Measurements from ENCODE around the gene SH2B3. TPM values are rescaled to one million over a fixed set of nuclear protein-coding genes. Genes with fewer than 3 reads are reported as not detected.

SH2B3 gene
- total and polyA plus RNA-seq, 8 donors = 19.2 to 42.0 (median 22.5) TPM

- no peaks in the 10 kb centered on the region for H3K36me3 ChIP-seq
- no peaks in the 10 kb centered on the region for H3K27me3 ChIP-seq
- H3K27ac ChIP-seq = peak overlapping the region; percentile 89 to 95
- ATAC-seq (no peak), DNase-seq (no peak)
- peaks cover 38 to 89% of the 10 kb centered on the region in 2 donors for H3K4me1 ChIP-seq
- no peaks in the 10 kb centered on the region for H3K9me3 ChIP-seq
- TF ChIP-seq CTCF (IDR thresholded peaks at IDR 0.05) = no peak
- peak overlapping the region; percentile 91 to 96 for H3K4me3 ChIP-seq
- intact Hi-C loops (cut with DNase I) = no loop called here
Measured at GRCh38 chr12:111407377-111408115, 1.8 kb downstream of the SH2B3 start.

- no peaks in the 10 kb centered on the region for H3K36me3 ChIP-seq
- no peak for TF ChIP-seq CTCF (IDR thresholded peaks at IDR 0.05)
- ATAC-seq = no peak
- no peaks in the 10 kb centered on the region for H3K27me3 ChIP-seq
- H3K9me3 ChIP-seq = no peaks in the 10 kb centered on the region
- H3K4me1 ChIP-seq = peaks cover 38 to 89% of the 10 kb centered on the region in 2 donors
- H3K27ac ChIP-seq = peak overlapping the region in 1 of 2 donors; percentile 95
- H3K4me3 ChIP-seq = peak overlapping the region; percentile 91 to 96
- DNase-seq = no peak
- intact Hi-C loops (cut with DNase I) = no loop called here
Measured at GRCh38 chr12:111408116-111408440, 2.4 kb downstream of the SH2B3 start.

GRCh38 chr12:111408686-111409402 is 3.1 kb downstream of the SH2B3 start:
- peak overlapping the region; percentile 78 to 95 for H3K27ac ChIP-seq

GRCh38 chr12:111409403-111409779 is 3.7 kb downstream of the SH2B3 start:
- intact Hi-C loops (cut with DNase I) = no loop called here
- no peak for ATAC-seq
- no peak for TF ChIP-seq CTCF (IDR thresholded peaks at IDR 0.05)
- Histone ChIP-seq H3K36me3 (no peaks in the 10 kb centered on the region), H3K27me3 (no peaks in the 10 kb centered on the region), H3K4me3 (peak overlapping the region in 1 of 2 donors; percentile 96), H3K4me1 (peaks cover 45 to 88% of the 10 kb centered on the region in 2 donors), H3K27ac (peak overlapping the region; percentile 78 to 95), H3K9me3 (no peaks in the 10 kb centered on the region)
- DNase-seq = no peak

More at GRCh38 chr12:111408686-111409402, 3.1 kb downstream of the SH2B3 start:
- no peaks in the 10 kb centered on the region for H3K9me3 ChIP-seq
- peaks cover 45 to 89% of the 10 kb centered on the region in 2 donors for H3K4me1 ChIP-seq
- intact Hi-C loops (cut with DNase I) = no loop called here
- DNase-seq = no peak
- no peak for ATAC-seq
- H3K36me3 ChIP-seq = no peaks in the 10 kb centered on the region
- no peak for TF ChIP-seq CTCF (IDR thresholded peaks at IDR 0.05)
- H3K27me3 ChIP-seq = no peaks in the 10 kb centered on the region
- H3K4me3 ChIP-seq = peak overlapping the region in 1 of 2 donors; percentile 96

GRCh38 chr12:111409780-111410430 is 4.2 kb downstream of the SH2B3 start:
- intact Hi-C loops (cut with DNase I) = no loop called here
- ATAC-seq = no peak

More at GRCh38 chr12:111409780-111410430, 4.2 kb downstream of the SH2B3 start:
- no peaks in the 10 kb centered on the region for H3K9me3 ChIP-seq
- peaks cover 40 to 88% of the 10 kb centered on the region in 2 donors for H3K4me1 ChIP-seq
- H3K27me3 ChIP-seq = no peaks in the 10 kb centered on the region
- H3K27ac ChIP-seq = peak overlapping the region; percentile 78 to 95
- H3K36me3 ChIP-seq = no peaks in the 10 kb centered on the region
- peak in 1 of 4 donors; percentile 84 for DNase-seq
- TF ChIP-seq CTCF (IDR thresholded peaks at IDR 0.05) = no peak
- peak overlapping the region in 1 of 2 donors; percentile 96 for H3K4me3 ChIP-seq
